Testis (tissue), 3 donors: ENCODE results near the gene HOXC11. TPM values are rescaled to one million over a fixed set of nuclear protein-coding genes. Genes with fewer than 3 reads are reported as not detected.

Experiments
- DNase-seq: peaks from one replicate; pipeline ENCODE4 v3.0.0-alpha.2; 2019
- H3K27ac ChIP-seq, 2 donors: fragments of 200-600 bp; sonication (generic); one replicate each; pipeline ENCODE4 v1.5.1; 2019
- H3K27me3 ChIP-seq: fragments of 200-600 bp; sonication (generic); one replicate; pipeline ENCODE4 v1.5.1; 2019
- H3K36me3 ChIP-seq: fragments of 200-600 bp; sonication (generic); one replicate; pipeline ENCODE4 v1.5.1; 2017; ENCODE audit warnings: low read depth; ENCODE audit errors: missing control alignments
- H3K4me1 ChIP-seq: fragments of 200-600 bp; sonication (generic); one replicate; pipeline ENCODE4 v1.5.1; 2019
- H3K4me3 ChIP-seq, 2 donors: fragments of 200-600 bp; sonication (generic); one replicate each; pipeline ENCODE4 v1.5.1; 2017 to 2019
- H3K9me3 ChIP-seq: fragments of 200-600 bp; sonication (generic); one replicate; pipeline ENCODE4 v1.5.1; 2017
- POLR2A ChIP-seq: fragments of 450-650 bp; IDR thresholded peaks from one replicate; pipeline ENCODE4 v1.6.1; 2017; ENCODE audit warnings: antibody characterized with exemption, mild to moderate bottlenecking, moderate library complexity
- WGBS, 2 donors: methylation state at CpG; one replicate each; pipeline ENCODE4 v1.1.5; 2018; 5-methylcytosine and 5-hydroxymethylcytosine counted together
- intact Hi-C: fragments of 100-400 bp; cut with DNase I; formaldehyde crosslinking; loops from one replicate; pipeline ENCODE4 v1.15.1; 2023; ENCODE audit warnings: low total_unique reads
- polyA plus RNA-seq: library from polyadenylated mRNA; stranded (reverse); fragments of 350-450 nt; fragmentation: Illumina TruSeq; extraction: RNeasy Lipid Tissue Mini Kit (QIAGEN cat#74804); gene quantifications from one replicate; pipeline ENCODE4 v1.2.3, GENCODE V29; 2014; ENCODE audit warnings: low read depth, low replicate concordance; ENCODE audit not compliant: insufficient read depth
- total RNA-seq, 2 donors: library from RNA; depleted of rRNA; stranded (reverse); fragments of >200 nt; gene quantifications; one replicate each; pipeline ENCODE4 v1.2.3, GENCODE V29; 2016
- TF ChIP-seq, protein P1 (sequence below), 3 experiments: fragments of 450-650 bp in 2 of 3; fragments of 200-600 bp in 1 of 3; sonication (generic) in 1 of 3; IDR thresholded peaks; one replicate each; pipeline ENCODE4 v1.5.1; 2016 to 2019; ENCODE audit warnings: antibody characterized with exemption in 3 of 3, mild to moderate bottlenecking in 2 of 3, moderate library complexity in 1 of 3

Gene HOXC11
- total and polyA plus RNA-seq, 3 donors from 2014 or later: 0.18 to 1.1 (median 0.25) TPM

GRCh38 chr12:53995378-53996239, 22.7 kb downstream of the HOXC11 start:
- Histone ChIP-seq H3K27me3 (peaks cover 3% of the 10 kb centered on the region), H3K4me3 (peak overlapping the region in 1 of 2 donors; percentile 38), H3K4me1 (peaks cover 29% of the 10 kb centered on the region), H3K27ac (peak overlapping the region in 1 of 2 donors; percentile 39), H3K36me3 (no peaks in the 10 kb centered on the region), H3K9me3 (no peaks in the 10 kb centered on the region)
- WGBS, 2 donors: 22 to 28% methylated on average over 34 to 47 of the region's 48 CpGs
- TF ChIP-seq, protein P1, sequence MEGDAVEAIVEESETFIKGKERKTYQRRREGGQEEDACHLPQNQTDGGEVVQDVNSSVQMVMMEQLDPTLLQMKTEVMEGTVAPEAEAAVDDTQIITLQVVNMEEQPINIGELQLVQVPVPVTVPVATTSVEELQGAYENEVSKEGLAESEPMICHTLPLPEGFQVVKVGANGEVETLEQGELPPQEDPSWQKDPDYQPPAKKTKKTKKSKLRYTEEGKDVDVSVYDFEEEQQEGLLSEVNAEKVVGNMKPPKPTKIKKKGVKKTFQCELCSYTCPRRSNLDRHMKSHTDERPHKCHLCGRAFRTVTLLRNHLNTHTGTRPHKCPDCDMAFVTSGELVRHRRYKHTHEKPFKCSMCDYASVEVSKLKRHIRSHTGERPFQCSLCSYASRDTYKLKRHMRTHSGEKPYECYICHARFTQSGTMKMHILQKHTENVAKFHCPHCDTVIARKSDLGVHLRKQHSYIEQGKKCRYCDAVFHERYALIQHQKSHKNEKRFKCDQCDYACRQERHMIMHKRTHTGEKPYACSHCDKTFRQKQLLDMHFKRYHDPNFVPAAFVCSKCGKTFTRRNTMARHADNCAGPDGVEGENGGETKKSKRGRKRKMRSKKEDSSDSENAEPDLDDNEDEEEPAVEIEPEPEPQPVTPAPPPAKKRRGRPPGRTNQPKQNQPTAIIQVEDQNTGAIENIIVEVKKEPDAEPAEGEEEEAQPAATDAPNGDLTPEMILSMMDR (IDR thresholded peaks at IDR 0.05): no peak
- TF ChIP-seq POLR2A: no peak
- intact Hi-C loops: no loop called here
- DNase-seq: no peak

DNA sequence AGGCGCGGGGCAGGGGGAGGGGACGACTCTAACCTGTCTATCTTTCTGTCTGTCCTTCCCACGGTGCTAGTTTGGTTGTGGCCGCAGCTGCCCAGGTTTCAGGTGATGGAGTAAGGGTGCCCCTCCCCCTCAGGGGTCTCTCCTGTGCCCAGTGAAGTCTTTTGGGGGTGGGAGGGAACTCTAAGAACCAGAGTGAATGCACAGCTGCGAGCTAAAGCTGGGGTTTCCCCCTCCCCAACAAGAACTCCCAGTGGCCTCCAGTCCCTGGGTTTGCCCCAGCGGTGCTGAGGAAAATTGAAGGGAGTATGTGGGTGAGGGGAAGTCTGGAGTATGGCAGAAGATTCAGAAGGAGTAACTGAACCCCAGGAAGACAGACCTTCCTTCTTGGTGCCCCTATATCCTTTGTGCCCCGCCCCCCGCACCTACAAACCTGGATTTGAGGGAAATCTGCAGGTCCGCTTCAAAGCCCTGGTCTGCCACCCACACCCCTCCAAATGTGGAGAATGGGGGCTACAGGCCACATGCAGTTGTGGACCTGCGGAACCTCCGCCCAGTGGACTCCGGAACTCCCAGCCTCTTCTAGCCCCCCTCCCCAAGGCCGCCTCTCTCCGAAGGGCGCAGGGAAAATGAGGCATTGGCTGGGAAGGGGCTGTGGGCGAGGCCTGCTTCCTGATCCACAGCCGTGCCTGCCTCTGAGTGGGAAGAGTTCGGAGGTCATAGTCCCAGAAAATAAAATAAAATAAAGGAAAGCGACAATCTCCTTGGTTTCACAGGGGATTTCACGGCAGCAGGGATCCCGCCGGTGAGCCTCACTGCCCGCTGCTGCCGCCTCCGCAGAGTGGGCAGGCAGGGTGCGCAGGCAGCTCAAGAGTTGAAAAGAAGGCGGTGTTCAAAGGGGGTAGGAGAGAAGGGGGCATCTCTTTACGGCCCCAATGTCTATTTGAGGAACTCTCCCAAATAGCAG, 23.6 kb downstream of the HOXC11 start:
- H3K4me3 ChIP-seq: peak overlapping the region in 1 of 2 donors; percentile 38
- DNase-seq: no peak
- intact Hi-C loops: no loop called here
- WGBS, 2 donors: 50 to 56% methylated on average over 29 of the region's 29 CpGs
- peak overlapping the region in 1 of 2 donors; percentile 39 for H3K27ac ChIP-seq
- H3K4me1 ChIP-seq: peaks cover 38% of the 10 kb centered on the region
- no peaks in the 10 kb centered on the region for H3K36me3 ChIP-seq
- peaks cover 3% of the 10 kb centered on the region for H3K27me3 ChIP-seq
- H3K9me3 ChIP-seq: no peaks in the 10 kb centered on the region
- no peak for TF ChIP-seq POLR2A
- TF ChIP-seq, protein P1 (IDR thresholded peaks at IDR 0.05): no peak

DNA sequence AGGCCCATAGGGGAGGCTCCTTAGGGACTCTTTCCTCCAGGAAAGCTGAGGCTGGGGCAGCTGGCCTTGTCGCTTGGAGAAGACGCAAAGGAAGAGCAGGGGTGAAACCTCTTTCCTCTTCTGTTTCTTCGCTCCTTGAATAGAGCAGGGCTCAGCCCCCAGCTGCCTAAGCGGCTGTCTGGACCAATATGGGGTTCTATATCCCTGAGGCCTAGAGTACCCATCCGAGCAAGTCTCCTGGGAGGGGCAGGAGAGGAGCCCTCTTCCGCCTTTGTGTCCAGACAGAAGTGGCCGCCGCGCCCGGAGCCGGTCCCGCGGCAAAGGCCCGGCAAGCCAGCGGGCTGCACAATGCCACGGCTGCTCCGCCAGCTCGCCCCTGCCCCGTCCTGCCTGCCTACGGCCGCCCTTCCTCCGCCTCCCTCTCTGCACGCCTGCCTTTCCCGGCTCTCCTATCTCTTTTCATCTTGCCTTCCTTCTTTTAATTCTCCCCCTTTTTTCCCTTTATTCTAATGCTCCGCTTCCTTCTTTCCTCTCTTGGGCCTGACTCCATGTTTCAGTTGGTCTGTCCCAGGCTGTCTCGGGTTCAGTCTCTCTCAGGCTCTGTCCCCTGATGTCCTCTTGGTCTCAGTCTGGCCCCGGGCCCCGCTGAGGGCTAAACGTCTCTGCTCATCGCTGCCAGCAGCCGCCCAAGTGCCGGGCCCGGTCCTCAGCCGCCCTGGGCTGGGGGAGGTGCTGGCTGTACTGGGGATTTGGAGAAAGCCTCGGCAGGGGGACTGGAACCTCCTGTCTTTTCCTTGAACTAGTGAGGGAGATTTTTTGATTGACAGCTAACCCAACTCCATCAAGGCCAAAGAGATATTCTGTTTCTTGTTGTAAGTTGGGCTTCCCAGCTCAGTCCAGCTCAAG, 24.5 kb downstream of the HOXC11 start:
- intact Hi-C loops: no loop called here
- whole genome bisulfite sequencing, 2 donors: 31 to 41% methylated on average over 33 to 35 of the region's 35 CpGs
- no peak overlapping the region for H3K4me3 ChIP-seq

More for the DNA sequence above, 24.5 kb downstream of the HOXC11 start:
- H3K27me3 ChIP-seq: peaks cover 3% of the 10 kb centered on the region
- no peak overlapping the region for H3K27ac ChIP-seq
- TF ChIP-seq, protein P1 (IDR thresholded peaks at IDR 0.05): no peak
- TF ChIP-seq POLR2A: no peak
- peaks cover 40% of the 10 kb centered on the region for H3K4me1 ChIP-seq
- no peaks in the 10 kb centered on the region for H3K9me3 ChIP-seq
- H3K36me3 ChIP-seq: no peaks in the 10 kb centered on the region
- DNase-seq: no peak
